K562 (cell line): Measurements from ENCODE around the gene CHPF2. TPM values are rescaled to one million over a fixed set of nuclear protein-coding genes. Genes with fewer than 3 reads are reported as not detected.

Source experiments
- CREBBP ChIP-seq: IDR thresholded peaks from one replicate; pipeline ENCODE4 v1.6.1; 2012; ENCODE audit warnings: low read depth, mild to moderate bottlenecking, control low read depth, inconsistent platforms, low read length
- GABPA ChIP-seq: fragments of 200-800 bp; sonication (Bioruptor generic); conservative IDR thresholded peaks from 2 replicates; pipeline ENCODE4 v1.6.1; 2016; ENCODE audit warnings: low read depth, missing genetic modification characterization, missing compliant biosample characterization
- KLF13 ChIP-seq: fragments of 450-650 bp; IDR thresholded peaks from 2 replicates; pipeline ENCODE4 v1.6.1; 2016; ENCODE audit warnings: missing genetic modification characterization, low read depth, mild to moderate bottlenecking, missing compliant biosample characterization, moderate library complexity, borderline replicate concordance
- NFATC3 ChIP-seq: fragments of 450-650 bp; IDR thresholded peaks from 2 replicates; pipeline ENCODE4 v1.6.1; 2017; ENCODE audit warnings: mild to moderate bottlenecking
- PTRF ChIP-seq: fragments of 450-650 bp; IDR thresholded peaks from 2 replicates; pipeline ENCODE4 v1.6.1; 2016; ENCODE audit warnings: mild to moderate bottlenecking, missing genetic modification characterization, missing compliant biosample characterization
- STAT5B ChIP-seq: fragments of 250-450 bp; sonication (Bioruptor Pico); IDR thresholded peaks from 2 replicates; pipeline ENCODE4 v1.8.0; 2021; ENCODE audit warnings: mild to moderate bottlenecking, inconsistent platforms
- polyA plus RNA-seq, 8 experiments: library from polyadenylated mRNA; depleted of rRNA in 4 of 8; stranded (reverse) in 5 of 8; unstranded in 3 of 8; fragments of >200 nt; fragmentation: Nextera tagmentation in 2 of 8; fragmentation: Illumina TruSeq in 1 of 8; extraction: Ambion mirVana in 2 of 8; extraction: Trizol in 1 of 8; gene quantifications; 2 replicates each; pipeline versions ENCODE4 v1.2.1 to v1.2.3, GENCODE V29; 2011 to 2014; ENCODE audit warnings: inconsistent platforms in 1 of 8, missing spikeins in 1 of 8
- total RNA-seq, 7 experiments: library from RNA; depleted of rRNA in 6 of 7; stranded (reverse); fragments of >200 nt in 6 of 7; fragmentation: Illumina TruSeq in 2 of 7; extraction: Trizol in 2 of 7; gene quantifications; 2 replicates each; pipeline versions ENCODE4 v1.2.1 to v1.2.3, GENCODE V29; 2011 to 2021; ENCODE audit warnings: low replicate concordance in 1 of 7
- TF ChIP-seq, protein P1 (sequence below): IDR thresholded peaks from 2 replicates; pipeline ENCODE4 v1.6.1; 2014; ENCODE audit warnings: antibody characterized with exemption
- TF ChIP-seq, protein P2 (sequence below): sonication (generic); formaldehyde crosslinking; IDR thresholded peaks from 2 replicates; pipeline ENCODE4 v1.8.1; 2023; ENCODE audit warnings: missing genetic modification reagents, mild to moderate bottlenecking, borderline replicate concordance
- TF ChIP-seq, protein P3 (sequence below): fragments of 450-650 bp; IDR thresholded peaks from 2 replicates; pipeline ENCODE4 v1.6.1; 2016; ENCODE audit warnings: mild to moderate bottlenecking, moderate library complexity

The CHPF2 gene
- total and polyA plus RNA-seq, 9 of the 15 experiments (the other 6 are each of a cell fraction or from before 2014, with no cell fraction given), result 0.08 to 32.8 (median 10.5) TPM

GRCh38 chr7:151204383-151205032 is 27.8 kb upstream of the CHPF2 start (continued):
- TF ChIP-seq, protein P1, sequence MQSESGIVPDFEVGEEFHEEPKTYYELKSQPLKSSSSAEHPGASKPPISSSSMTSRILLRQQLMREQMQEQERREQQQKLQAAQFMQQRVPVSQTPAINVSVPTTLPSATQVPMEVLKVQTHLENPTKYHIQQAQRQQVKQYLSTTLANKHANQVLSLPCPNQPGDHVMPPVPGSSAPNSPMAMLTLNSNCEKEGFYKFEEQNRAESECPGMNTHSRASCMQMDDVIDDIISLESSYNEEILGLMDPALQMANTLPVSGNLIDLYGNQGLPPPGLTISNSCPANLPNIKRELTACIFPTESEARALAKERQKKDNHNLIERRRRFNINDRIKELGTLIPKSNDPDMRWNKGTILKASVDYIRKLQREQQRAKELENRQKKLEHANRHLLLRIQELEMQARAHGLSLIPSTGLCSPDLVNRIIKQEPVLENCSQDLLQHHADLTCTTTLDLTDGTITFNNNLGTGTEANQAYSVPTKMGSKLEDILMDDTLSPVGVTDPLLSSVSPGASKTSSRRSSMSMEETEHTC, result no peak
- no peak for TF ChIP-seq KLF13 (tag)
- TF ChIP-seq NFATC3, result no peak
- TF ChIP-seq GABPA, result no peak
- TF ChIP-seq PTRF (tag), result no peak
- no peak for TF ChIP-seq STAT5B
- TF ChIP-seq, protein P2, sequence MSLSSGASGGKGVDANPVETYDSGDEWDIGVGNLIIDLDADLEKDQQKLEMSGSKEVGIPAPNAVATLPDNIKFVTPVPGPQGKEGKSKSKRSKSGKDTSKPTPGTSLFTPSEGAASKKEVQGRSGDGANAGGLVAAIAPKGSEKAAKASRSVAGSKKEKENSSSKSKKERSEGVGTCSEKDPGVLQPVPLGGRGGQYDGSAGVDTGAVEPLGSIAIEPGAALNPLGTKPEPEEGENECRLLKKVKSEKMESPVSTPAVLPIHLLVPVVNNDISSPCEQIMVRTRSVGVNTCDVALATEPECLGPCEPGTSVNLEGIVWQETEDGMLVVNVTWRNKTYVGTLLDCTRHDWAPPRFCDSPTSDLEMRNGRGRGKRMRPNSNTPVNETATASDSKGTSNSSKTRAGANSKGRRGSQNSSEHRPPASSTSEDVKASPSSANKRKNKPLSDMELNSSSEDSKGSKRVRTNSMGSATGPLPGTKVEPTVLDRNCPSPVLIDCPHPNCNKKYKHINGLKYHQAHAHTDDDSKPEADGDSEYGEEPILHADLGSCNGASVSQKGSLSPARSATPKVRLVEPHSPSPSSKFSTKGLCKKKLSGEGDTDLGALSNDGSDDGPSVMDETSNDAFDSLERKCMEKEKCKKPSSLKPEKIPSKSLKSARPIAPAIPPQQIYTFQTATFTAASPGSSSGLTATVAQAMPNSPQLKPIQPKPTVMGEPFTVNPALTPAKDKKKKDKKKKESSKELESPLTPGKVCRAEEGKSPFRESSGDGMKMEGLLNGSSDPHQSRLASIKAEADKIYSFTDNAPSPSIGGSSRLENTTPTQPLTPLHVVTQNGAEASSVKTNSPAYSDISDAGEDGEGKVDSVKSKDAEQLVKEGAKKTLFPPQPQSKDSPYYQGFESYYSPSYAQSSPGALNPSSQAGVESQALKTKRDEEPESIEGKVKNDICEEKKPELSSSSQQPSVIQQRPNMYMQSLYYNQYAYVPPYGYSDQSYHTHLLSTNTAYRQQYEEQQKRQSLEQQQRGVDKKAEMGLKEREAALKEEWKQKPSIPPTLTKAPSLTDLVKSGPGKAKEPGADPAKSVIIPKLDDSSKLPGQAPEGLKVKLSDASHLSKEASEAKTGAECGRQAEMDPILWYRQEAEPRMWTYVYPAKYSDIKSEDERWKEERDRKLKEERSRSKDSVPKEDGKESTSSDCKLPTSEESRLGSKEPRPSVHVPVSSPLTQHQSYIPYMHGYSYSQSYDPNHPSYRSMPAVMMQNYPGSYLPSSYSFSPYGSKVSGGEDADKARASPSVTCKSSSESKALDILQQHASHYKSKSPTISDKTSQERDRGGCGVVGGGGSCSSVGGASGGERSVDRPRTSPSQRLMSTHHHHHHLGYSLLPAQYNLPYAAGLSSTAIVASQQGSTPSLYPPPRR (CRISPR knock-in tag), result no peak
- TF ChIP-seq, protein P3, sequence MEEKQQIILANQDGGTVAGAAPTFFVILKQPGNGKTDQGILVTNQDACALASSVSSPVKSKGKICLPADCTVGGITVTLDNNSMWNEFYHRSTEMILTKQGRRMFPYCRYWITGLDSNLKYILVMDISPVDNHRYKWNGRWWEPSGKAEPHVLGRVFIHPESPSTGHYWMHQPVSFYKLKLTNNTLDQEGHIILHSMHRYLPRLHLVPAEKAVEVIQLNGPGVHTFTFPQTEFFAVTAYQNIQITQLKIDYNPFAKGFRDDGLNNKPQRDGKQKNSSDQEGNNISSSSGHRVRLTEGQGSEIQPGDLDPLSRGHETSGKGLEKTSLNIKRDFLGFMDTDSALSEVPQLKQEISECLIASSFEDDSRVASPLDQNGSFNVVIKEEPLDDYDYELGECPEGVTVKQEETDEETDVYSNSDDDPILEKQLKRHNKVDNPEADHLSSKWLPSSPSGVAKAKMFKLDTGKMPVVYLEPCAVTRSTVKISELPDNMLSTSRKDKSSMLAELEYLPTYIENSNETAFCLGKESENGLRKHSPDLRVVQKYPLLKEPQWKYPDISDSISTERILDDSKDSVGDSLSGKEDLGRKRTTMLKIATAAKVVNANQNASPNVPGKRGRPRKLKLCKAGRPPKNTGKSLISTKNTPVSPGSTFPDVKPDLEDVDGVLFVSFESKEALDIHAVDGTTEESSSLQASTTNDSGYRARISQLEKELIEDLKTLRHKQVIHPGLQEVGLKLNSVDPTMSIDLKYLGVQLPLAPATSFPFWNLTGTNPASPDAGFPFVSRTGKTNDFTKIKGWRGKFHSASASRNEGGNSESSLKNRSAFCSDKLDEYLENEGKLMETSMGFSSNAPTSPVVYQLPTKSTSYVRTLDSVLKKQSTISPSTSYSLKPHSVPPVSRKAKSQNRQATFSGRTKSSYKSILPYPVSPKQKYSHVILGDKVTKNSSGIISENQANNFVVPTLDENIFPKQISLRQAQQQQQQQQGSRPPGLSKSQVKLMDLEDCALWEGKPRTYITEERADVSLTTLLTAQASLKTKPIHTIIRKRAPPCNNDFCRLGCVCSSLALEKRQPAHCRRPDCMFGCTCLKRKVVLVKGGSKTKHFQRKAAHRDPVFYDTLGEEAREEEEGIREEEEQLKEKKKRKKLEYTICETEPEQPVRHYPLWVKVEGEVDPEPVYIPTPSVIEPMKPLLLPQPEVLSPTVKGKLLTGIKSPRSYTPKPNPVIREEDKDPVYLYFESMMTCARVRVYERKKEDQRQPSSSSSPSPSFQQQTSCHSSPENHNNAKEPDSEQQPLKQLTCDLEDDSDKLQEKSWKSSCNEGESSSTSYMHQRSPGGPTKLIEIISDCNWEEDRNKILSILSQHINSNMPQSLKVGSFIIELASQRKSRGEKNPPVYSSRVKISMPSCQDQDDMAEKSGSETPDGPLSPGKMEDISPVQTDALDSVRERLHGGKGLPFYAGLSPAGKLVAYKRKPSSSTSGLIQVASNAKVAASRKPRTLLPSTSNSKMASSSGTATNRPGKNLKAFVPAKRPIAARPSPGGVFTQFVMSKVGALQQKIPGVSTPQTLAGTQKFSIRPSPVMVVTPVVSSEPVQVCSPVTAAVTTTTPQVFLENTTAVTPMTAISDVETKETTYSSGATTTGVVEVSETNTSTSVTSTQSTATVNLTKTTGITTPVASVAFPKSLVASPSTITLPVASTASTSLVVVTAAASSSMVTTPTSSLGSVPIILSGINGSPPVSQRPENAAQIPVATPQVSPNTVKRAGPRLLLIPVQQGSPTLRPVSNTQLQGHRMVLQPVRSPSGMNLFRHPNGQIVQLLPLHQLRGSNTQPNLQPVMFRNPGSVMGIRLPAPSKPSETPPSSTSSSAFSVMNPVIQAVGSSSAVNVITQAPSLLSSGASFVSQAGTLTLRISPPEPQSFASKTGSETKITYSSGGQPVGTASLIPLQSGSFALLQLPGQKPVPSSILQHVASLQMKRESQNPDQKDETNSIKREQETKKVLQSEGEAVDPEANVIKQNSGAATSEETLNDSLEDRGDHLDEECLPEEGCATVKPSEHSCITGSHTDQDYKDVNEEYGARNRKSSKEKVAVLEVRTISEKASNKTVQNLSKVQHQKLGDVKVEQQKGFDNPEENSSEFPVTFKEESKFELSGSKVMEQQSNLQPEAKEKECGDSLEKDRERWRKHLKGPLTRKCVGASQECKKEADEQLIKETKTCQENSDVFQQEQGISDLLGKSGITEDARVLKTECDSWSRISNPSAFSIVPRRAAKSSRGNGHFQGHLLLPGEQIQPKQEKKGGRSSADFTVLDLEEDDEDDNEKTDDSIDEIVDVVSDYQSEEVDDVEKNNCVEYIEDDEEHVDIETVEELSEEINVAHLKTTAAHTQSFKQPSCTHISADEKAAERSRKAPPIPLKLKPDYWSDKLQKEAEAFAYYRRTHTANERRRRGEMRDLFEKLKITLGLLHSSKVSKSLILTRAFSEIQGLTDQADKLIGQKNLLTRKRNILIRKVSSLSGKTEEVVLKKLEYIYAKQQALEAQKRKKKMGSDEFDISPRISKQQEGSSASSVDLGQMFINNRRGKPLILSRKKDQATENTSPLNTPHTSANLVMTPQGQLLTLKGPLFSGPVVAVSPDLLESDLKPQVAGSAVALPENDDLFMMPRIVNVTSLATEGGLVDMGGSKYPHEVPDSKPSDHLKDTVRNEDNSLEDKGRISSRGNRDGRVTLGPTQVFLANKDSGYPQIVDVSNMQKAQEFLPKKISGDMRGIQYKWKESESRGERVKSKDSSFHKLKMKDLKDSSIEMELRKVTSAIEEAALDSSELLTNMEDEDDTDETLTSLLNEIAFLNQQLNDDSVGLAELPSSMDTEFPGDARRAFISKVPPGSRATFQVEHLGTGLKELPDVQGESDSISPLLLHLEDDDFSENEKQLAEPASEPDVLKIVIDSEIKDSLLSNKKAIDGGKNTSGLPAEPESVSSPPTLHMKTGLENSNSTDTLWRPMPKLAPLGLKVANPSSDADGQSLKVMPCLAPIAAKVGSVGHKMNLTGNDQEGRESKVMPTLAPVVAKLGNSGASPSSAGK, result peak; percentile 92
- TF ChIP-seq CREBBP, result no peak
